Putamen (tissue), 1 donor: Measurements from ENCODE around the gene DSTN.

Experiments
- DNase-seq: peaks from one replicate; pipeline ENCODE4 v3.0.0-alpha.2; 2016; ENCODE audit warnings: low spot score

The DSTN gene

GRCh38 chr20:17612287-17612991 is 42.6 kb downstream of the DSTN start:
- DNase-seq, result no peak

DNA sequence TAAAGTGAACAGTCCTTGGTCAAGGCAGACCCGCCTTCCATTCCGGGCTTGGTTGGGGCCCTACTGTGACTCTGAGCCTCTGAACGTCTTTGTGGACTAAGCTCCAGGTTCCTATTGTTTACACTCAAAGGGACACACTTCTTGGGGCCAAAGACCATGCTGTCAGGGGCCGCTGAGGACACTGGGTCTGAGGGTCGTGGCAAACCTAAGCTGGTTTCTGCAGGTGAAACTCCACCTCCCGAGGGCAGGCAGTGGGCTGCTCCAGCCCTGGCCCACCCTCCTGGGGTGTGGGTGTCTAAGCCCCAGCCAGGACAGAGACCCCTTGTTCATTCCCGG is 43.1 kb downstream of the DSTN start:
- DNase-seq, result no peak

GRCh38 chr20:17613328-17614175 is 43.7 kb downstream of the DSTN start:
- DNase-seq, result no peak

DNA sequence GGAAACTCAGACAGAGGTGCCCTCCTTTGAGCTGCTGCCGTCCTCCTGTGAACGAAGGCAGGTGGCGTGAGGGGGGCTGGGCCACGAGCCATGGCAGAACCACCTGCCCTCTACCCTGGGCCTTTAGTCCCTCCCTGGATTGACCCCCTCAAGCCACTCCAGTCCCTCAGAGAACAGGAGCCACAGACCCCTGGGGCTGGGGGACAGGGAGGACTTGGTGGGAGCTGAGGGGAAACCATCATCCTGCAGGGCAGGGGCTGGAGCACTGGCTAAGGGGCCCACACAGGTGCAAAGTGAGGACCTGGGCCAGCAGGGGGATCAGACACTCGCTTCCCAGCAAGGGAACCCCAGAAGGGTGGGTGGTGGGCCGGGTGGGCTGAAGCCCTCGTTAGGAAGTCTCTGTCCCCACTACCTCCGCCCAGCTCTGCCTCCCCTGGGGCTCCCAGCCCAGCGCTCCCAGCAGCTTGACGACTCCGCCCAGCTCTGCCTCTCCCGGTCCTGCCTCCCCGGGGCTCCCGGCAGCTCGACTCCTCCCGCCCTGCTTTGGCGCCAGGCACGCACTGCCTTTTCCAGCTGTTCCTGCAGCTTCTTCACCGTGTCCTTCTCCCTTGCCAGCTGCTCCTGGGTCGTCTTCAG is 44.4 kb downstream of the DSTN start:
- DNase-seq, result no peak

DNA sequence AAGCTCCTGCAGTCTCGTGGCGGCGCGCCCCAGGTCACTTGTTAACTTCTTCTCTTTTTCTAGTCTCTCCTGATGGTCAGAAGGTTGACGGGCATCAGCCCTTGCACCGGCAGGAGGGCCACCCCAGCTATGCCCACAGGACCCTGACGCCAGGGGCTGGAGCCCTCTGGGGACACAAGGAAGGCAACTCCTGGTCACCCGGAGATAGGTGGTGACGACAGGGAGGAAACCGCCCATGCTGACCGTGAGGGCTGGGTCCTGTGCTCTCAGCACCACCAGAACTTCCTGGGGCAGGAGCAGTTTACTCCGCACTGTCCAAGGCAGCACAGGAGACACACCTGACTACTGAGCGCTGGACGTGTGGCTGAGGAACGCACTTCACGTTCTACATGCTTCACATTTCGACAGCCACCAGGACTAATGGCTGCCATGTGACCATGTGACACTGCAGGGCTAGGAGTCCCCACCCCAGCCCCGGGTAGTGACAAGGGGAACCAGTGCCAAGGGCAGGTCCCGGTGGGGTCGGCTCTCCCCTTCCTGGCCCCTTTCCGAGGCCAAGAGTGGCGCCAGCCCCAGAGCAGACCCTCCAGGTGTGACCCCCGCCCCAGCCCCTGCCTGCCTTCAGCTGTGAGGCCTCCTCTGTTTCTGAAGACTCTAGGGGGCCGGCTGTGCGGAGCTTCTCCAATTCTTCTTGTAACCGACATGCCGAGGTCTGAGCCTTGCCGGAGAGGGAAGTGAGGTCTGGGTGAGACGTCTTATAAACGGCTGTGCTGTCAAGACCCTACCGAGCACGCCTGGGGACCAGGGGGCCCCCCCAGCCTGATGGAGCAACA is 45.2 kb downstream of the DSTN start:
- DNase-seq, result no peak

- no peak for DNase-seq
Observed at GRCh38 chr20:17615645-17616479, 46.0 kb downstream of the DSTN start.

DNA sequence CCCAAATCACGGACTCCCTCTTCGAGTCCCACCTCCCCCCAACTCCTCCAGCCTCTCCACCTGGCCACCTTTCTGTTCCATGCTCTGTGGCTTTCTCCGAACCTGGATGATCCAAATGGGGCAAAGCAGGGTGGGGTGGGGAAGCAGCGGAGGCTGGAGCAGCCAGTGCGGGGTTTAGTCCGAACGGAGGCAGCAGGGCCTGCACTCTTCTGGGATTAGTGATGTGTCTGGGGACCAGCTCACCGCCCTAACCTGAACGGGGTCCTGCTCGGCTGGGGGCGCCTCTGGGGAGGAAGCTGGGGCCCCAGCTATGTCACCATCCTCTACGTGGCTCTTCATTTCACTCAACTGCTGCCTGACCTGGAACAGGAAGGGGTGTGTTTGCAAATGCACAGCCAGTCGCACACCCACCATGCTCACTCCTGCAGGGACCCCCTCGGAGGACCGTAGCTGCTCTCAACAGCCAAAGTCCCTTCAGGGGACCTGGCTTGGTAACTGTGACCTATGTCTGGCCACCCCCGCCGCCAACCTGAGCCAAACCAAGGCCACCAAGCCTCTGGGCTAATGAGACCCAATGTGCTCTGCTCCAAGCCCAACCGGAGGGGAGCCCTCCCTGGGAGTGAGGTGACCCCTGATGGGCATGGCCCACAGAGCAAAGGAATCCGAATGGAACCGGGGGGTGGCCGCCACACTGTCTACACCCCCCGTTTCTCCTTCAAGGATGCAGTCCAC is 46.8 kb downstream of the DSTN start:
- DNase-seq, result no peak

DNA sequence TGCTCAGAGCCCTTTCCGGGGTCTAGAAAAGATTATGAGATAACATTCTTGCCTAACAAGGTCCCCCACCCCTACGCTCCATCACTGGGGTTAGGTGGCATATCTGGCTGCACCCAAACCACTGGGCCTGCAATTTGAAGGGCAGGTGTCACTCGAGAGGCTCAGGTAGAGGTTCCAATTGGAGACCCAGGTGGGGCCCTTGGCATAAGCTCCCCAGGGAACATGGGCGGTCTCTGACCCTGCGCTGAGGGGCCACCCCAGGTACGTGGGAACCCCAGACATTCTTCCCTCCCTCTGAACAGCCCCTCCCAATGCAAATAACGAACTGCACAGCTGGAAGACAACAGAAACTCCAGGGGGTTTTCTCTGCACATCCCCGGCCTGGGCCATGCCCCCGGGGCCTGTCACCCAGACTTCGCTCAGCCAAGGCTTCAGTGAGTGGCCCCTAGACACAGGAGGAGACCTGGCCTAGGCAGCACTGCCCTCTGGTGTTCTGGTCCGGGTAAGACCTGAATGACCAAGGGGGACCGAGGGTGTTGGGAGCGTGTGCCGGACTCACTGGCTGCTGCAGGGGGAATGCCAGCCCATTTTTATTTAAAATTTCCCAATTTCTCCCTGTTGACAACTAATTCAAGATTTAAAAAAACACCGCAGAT is 47.5 kb downstream of the DSTN start:
- DNase-seq, result no peak

DNA sequence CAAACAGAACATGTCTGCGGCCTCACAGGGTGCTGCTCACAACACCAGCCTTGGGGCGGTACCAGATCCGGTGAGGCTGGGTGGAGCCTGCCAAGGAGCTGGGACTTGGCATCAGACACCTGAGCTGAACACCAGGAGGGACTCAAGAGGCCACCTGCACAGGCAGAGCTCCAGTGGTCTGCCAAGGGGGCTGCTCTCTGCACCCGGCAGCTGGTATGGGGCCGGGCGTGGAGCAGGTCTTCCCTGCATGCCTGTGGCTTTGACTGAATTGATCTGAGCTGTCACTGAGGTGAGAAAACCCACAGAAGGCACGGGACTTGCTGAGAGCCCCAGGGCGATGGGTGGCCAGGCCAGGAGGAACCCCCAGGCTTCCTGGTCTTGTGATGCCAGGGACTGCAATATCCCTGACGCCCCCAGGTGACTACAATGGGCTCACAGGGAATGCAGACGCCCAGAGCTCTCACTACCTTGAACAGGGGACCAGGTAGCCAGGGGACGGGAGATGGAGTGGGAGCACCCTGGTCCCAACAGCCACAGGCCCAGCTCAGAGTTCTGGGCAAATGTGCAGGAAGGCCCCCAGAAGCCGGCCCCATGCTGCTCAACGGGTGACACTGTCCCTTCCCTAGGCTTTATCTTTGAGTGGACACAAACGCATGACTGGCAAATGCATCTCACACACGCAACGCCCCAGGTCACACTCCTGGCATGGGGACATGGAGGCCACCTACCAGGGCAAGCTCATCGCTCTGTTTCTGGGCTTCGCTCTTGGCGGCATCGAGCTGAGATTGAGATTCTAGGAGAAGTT is 48.2 kb downstream of the DSTN start:
- no peak for DNase-seq

- DNase-seq, result no peak
Observed at GRCh38 chr20:17618673-17619013, 48.8 kb downstream of the DSTN start.

GRCh38 chr20:17619351-17620093 is 49.6 kb downstream of the DSTN start:
- DNase-seq, result no peak

DNA sequence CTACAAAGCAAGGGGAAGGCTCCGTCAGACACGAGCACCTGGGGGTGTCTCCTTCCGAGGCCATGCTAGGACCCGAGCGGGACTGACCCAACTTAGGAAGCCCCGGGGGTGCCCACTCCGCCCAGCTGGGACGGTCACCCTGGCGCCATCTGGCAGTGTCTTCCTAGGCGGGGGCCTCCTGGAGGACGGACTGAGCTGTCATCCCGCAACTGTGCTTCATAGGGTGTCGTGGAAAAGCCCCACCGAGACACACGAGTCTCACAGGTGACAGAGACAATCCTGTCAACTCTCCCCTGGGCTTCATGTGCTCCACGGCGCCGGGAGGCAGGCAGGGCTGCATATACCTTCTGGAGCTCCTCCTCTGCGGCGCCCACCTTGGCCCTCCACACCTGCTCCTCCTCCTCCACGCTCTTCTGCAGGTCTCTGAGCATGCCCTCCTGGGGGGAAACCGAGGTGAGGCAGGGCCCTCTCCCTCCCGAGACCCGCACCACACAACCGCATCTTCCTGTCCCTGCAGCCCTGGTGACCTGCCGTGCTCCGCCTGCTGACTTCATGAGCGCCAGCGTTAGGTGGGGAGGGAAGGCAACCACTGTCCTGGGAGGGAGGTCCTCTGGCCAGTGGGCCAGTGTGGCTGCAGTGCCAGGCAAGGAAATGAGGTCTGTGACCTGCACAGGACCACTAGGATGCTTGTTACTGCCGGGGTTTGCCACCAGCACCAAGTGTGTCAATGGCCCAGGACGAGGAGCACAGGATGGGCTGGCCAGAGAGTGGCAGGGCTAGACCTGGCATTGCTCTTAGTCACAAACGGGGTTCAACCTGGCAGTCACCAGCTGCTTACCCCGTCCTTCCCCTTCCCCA is 50.7 kb downstream of the DSTN start:
- no peak for DNase-seq

DNA sequence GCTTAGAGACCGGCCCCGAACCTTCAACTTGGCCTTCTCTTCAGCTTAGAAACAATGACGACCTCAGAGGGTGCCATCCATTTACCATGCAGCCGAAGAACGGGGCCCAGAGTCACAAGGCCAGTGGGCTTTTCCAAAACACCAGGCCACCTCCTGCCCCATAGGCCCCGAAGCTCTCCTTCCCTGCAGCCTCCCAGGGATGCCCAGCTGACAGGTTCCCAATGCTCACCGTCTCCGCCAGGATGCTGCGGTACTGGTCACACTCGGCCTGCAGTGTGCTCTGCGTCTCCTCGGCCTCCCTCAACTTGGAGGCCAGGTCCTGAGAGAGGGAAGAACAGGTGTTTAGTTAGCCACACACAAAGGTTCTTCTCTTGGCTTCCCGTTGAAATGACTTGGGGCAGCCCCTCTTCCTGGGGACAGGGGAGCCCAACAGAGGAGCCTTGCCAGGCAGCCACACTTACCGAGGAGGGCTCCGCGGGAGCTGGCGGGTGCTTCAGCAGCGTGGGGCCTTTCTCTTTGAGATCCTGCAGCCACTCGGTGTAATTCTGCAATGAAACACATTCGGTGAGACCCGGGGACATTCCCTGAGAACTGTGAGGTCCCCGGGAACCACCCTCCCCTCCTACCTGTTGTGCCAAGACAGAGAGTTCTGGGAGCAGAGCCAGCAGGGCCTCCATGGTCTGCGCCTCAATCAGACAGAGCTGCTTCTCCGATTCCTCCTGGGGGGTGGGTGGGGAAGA is 51.5 kb downstream of the DSTN start:
- DNase-seq, result no peak

GRCh38 chr20:17622086-17622850 is 52.4 kb downstream of the DSTN start:
- no peak for DNase-seq

DNA sequence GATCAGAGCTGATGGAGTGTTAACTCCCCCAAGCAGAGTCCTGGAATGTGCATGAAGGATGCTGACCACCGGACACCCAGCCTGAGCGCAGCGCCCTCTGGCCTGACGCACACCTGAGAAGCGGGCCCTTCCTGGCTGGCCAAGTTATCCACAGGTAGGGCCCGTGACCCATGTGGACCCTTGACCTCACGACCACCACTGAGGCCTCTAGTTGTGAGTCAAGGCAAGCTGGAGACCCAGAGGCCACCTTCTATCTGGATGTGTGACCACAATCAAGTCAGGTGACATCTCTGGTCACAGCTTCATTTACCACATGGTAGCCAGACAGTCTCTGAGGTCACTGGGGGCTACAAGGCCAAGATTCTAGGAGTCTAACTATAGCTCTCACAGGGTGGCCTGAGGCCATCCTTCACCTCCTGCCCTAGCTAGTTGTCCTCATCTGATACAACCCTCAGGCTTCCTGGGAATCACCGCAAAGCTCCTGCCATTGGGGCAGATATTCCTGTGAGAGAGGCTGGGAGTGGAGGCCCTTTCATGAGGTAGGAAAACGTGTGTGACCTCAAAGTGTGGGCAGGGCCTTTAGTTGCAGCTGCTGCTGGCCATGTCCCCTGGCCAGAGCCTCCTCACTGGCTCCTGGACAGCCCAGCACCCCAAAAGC is 53.1 kb downstream of the DSTN start:
- no peak for DNase-seq

DNA sequence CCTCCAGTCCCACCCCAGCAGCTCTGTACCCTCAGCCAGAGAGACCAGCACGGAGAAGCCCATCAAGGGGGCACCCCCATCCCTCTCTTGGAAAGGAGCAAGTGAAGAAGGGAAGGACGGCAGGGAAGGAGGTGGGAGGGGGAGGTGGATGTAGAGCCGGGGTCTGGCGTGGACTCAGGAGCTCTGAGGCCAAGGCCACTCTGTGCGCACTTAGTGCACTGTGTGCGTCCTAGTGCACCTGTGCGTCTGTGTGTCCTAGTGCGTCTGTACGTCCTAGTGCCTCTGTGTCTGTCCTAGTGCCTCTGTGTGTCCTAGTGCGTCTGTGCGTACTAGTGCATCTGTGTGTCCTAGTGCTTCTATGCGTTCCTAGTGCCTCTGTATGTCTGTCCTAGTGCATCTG is 54.2 kb downstream of the DSTN start:
- no peak for DNase-seq
